Glomerular visceral epithelial cell (primary cell): ENCODE results near the gene ANKRD11.
"Not testable (repeated sequence)": the region's sequence is repeated elsewhere in the genome, so short reads cannot be mapped to it uniquely, and the experiment has no call there.

ENCODE experiments used
- DNase-seq: peaks from one replicate; pipeline ENCODE4 v3.0.0-alpha.2; 2016; ENCODE audit errors: extremely low spot score

ANKRD11 gene

GRCh38 chr16:89314854-89315253 lies 175.5 kb downstream of the ANKRD11 start:
- no peak for DNase-seq

- no peak for DNase-seq
These were observed 176.0 kb downstream of the ANKRD11 start for GRCh38 chr16:89314357-89314756.

- no peak for DNase-seq
These were observed 176.8 kb downstream of the ANKRD11 start for GRCh38 chr16:89313583-89313982.

GRCh38 chr16:89312598-89313299 lies 177.6 kb downstream of the ANKRD11 start:
- no peak for DNase-seq

GRCh38 chr16:89312194-89312593 lies 178.2 kb downstream of the ANKRD11 start:
- DNase-seq: no peak

- DNase-seq: no peak
These were observed 178.7 kb downstream of the ANKRD11 start for GRCh38 chr16:89311636-89312035.

GRCh38 chr16:89309438-89310122 lies 180.8 kb downstream of the ANKRD11 start:
- no peak for DNase-seq

- no peak for DNase-seq
These were observed 181.7 kb downstream of the ANKRD11 start for GRCh38 chr16:89308391-89309333.

- no peak for DNase-seq
These were observed 182.9 kb downstream of the ANKRD11 start for GRCh38 chr16:89307421-89307805.

GRCh38 chr16:89306457-89307420 lies 183.6 kb downstream of the ANKRD11 start:
- DNase-seq: not testable (repeated sequence)

- no peak for DNase-seq
These were observed 185.2 kb downstream of the ANKRD11 start for GRCh38 chr16:89304941-89305705.

GRCh38 chr16:89304181-89304851 lies 186.0 kb downstream of the ANKRD11 start:
- no peak for DNase-seq

- no peak for DNase-seq
These were observed 186.7 kb downstream of the ANKRD11 start for GRCh38 chr16:89303617-89304016.

- DNase-seq: no peak
These were observed 189.4 kb downstream of the ANKRD11 start for GRCh38 chr16:89300976-89301360.

GRCh38 chr16:89300311-89300975 lies 189.9 kb downstream of the ANKRD11 start:
- no peak for DNase-seq

GRCh38 chr16:89299357-89300111 lies 190.8 kb downstream of the ANKRD11 start:
- DNase-seq: not testable (repeated sequence)

- DNase-seq: no peak
These were observed 191.6 kb downstream of the ANKRD11 start for GRCh38 chr16:89298623-89299225.

GRCh38 chr16:89297910-89298545 lies 192.3 kb downstream of the ANKRD11 start:
- no peak for DNase-seq
